ENCODE measurements around the gene PRKAB1. TPM values are rescaled to one million over a fixed set of nuclear protein-coding genes. Genes with fewer than 3 reads are reported as not detected.

The PRKAB1 gene
- total and polyA plus RNA-seq, 9 of the 15 experiments (the other 6 are each of a cell fraction or from before 2014, with no cell fraction given) = 32.6 to 94.2 (median 63.8) TPM

- in situ Hi-C loops (cut with MboI) (no loop called here), intact Hi-C loops (cut with micrococcal nuclease) (no loop called here)
- Histone ChIP-seq H3K9me1 (ENCODE audit: control insufficient read depth, insufficient read depth, low read length) (no peaks in the 10 kb centered on the region), H3K27me3 (ENCODE audit: control insufficient read depth in 2 of 2, insufficient read depth in 2 of 2, low read length in 2 of 2) (no peaks in the 10 kb centered on the region), H3K4me3 (no peak overlapping the region), H2AFZ (ENCODE audit: low read depth, low read length) (no peak overlapping the region), H3K4me1 (replicated peaks in 1 of 2; ENCODE audit: control insufficient read depth in 2 of 2, insufficient read depth in 2 of 2, low read length in 2 of 2) (0 out of 5 replicates have a peak, but pooled peaks cover 0 to 2% of the 10 kb centered on the region in 2 experiments), H3K27ac (ENCODE audit: extremely low read depth, low read depth, low read length) (no peak overlapping the region), H3K9me3 (replicated peaks; ENCODE audit: control insufficient read depth, insufficient read depth, low read depth, low read length) (no peaks in the 10 kb centered on the region), H3K4me2 (ENCODE audit: insufficient read depth, low read length) (no peak overlapping the region), H3K79me2 (ENCODE audit: control insufficient read depth, insufficient read depth, low read length) (no peaks in the 10 kb centered on the region), H3K9ac (ENCODE audit: insufficient read depth in 1 of 2, low read depth in 2 of 2, low read length in 2 of 2) (no peak overlapping the region), H3K36me3 (ENCODE audit: control insufficient read depth, insufficient read depth, low read length) (peaks cover 82% of the 10 kb centered on the region), H4K20me1 (replicated peaks; ENCODE audit: control insufficient read depth, insufficient read depth, low read length) (no peaks in the 10 kb centered on the region)
- ChIA-PET POLR2A (no interaction called here), CTCF (ENCODE audit: low intra/inter-chr PET ratio) (no interaction called here)
- no peak for ATAC-seq
- no TSS peak for BruUV-seq (replicated peaks)
- no peak for DNase-seq (ENCODE audit: extremely low read depth in 1 of 4, low spot score in 3 of 4)
- no peak for FAIRE-seq
- 93% methylated on average over 9 of the region's 11 CpGs for WGBS (ENCODE audit: insufficient coverage, low coverage, missing lambda C conversion rate)
- TF ChIP-seq ZZZ3 (IDR thresholded peaks at IDR 0.05) = no peak
- TF ChIP-seq MAFG (tag; conservative IDR thresholded peaks at IDR 0.05) = peak; percentile 74
- no peak for TF ChIP-seq FOXA1 (IDR thresholded peaks at IDR 0.05; ENCODE audit: borderline replicate concordance)
- no peak for TF ChIP-seq ZNF41 (CRISPR knock-in tag; conservative IDR thresholded peaks at IDR 0.05)
- TF ChIP-seq NCOA6 (IDR thresholded peaks at IDR 0.05) = no peak
- TF ChIP-seq ZNF143 (CRISPR knock-in tag; IDR thresholded peaks at IDR 0.05) = no peak
- TF ChIP-seq, protein P1, sequence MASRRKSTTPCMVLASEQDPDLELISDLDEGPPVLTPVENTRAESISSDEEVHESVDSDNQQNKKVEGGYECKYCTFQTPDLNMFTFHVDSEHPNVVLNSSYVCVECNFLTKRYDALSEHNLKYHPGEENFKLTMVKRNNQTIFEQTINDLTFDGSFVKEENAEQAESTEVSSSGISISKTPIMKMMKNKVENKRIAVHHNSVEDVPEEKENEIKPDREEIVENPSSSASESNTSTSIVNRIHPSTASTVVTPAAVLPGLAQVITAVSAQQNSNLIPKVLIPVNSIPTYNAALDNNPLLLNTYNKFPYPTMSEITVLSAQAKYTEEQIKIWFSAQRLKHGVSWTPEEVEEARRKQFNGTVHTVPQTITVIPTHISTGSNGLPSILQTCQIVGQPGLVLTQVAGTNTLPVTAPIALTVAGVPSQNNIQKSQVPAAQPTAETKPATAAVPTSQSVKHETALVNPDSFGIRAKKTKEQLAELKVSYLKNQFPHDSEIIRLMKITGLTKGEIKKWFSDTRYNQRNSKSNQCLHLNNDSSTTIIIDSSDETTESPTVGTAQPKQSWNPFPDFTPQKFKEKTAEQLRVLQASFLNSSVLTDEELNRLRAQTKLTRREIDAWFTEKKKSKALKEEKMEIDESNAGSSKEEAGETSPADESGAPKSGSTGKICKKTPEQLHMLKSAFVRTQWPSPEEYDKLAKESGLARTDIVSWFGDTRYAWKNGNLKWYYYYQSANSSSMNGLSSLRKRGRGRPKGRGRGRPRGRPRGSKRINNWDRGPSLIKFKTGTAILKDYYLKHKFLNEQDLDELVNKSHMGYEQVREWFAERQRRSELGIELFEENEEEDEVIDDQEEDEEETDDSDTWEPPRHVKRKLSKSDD (conservative IDR thresholded peaks at IDR 0.05; ENCODE audit: low read length) = no peak
- TF ChIP-seq BMI1 (IDR thresholded peaks at IDR 0.05; ENCODE audit: low read length) = no peak
- TF ChIP-seq ZNF316 (IDR thresholded peaks at IDR 0.05) = peak; percentile 88
- TF ChIP-seq AFF1 (IDR thresholded peaks at IDR 0.05; ENCODE audit: low read depth in 1 of 2, partially characterized antibody in 2 of 2) = no peak
- no peak for TF ChIP-seq NONO (IDR thresholded peaks at IDR 0.05; ENCODE audit: low read depth in 2 of 2, low read length in 1 of 2)
- no peak for TF ChIP-seq WHSC1 (IDR thresholded peaks at IDR 0.05; ENCODE audit: low read length)
- TF ChIP-seq KLF16 (IDR thresholded peaks at IDR 0.05) = no peak
- no peak for TF ChIP-seq MTA3 (IDR thresholded peaks at IDR 0.05; ENCODE audit: borderline replicate concordance)
- peak; percentile 71 for TF ChIP-seq MAFK (IDR thresholded peaks at IDR 0.05; ENCODE audit: low read length)
- no peak for TF ChIP-seq ARID3A (IDR thresholded peaks at IDR 0.05; ENCODE audit: borderline replicate concordance, low read depth, low read length)
- no peak for TF ChIP-seq DMBX1 (CRISPR knock-in tag; IDR thresholded peaks at IDR 0.05; ENCODE audit: borderline replicate concordance)
Measured at GRCh38 chr12:119712721-119713120, 44.8 kb downstream of the PRKAB1 start.

Data from K562 (cell line).